Thyroid gland (tissue), 4 donors: ENCODE data around the gene ACMSD. TPM values are rescaled to one million over a fixed set of nuclear protein-coding genes. Genes with fewer than 3 reads are reported as not detected.

Experiments used
- DNase-seq, 2 donors: peaks; one replicate each; pipeline ENCODE4 v3.0.0-alpha.2; 2019
- H3K27ac ChIP-seq, 3 donors: fragments of 200-600 bp; sonication (generic); 1 replicate in 2 of 3; 2 replicates in 1 of 3; pipeline ENCODE4 v1.5.1; 2016 to 2019; ENCODE audit warnings: mild to moderate bottlenecking in 1 of 3, moderate library complexity in 1 of 3
- H3K27me3 ChIP-seq: fragments of 200-600 bp; sonication (generic); one replicate; pipeline ENCODE4 v1.5.1; 2019
- H3K36me3 ChIP-seq, 2 donors: fragments of 200-600 bp; sonication (generic); one replicate each; pipeline ENCODE4 v1.5.1; 2016 to 2019
- H3K4me1 ChIP-seq, 2 donors: fragments of 200-600 bp; sonication (generic); one replicate each; pipeline ENCODE4 v1.5.1; 2017 to 2019
- H3K4me3 ChIP-seq, 3 donors: fragments of 200-600 bp; sonication (generic); replicated peaks in 1 of 3; 1 replicate in 2 of 3; 2 replicates in 1 of 3; pipeline ENCODE4 v1.5.1; 2016; ENCODE audit warnings: mild to moderate bottlenecking in 1 of 3
- H3K9me3 ChIP-seq: fragments of 200-600 bp; sonication (generic); one replicate; pipeline ENCODE4 v1.5.1; 2017
- POLR2A ChIP-seq, 2 donors: fragments of 450-650 bp; IDR thresholded peaks; one replicate each; pipeline ENCODE4 v1.6.1; 2017; ENCODE audit warnings: antibody characterized with exemption in 2 of 2, mild to moderate bottlenecking in 2 of 2, moderate library complexity in 1 of 2
- WGBS, 2 donors: methylation state at CpG; one replicate each; pipeline ENCODE4 v1.1.5; 2017; 5-methylcytosine and 5-hydroxymethylcytosine counted together
- intact Hi-C: fragments of 100-400 bp; cut with DNase I; formaldehyde crosslinking; loops from one replicate; pipeline ENCODE4 v1.15.1; 2023
- microRNA-seq: library from miRNA; unstranded; fragments of <30 nt; microRNA quantifications from one replicate; pipeline ENCODE4, GENCODE V29; 2016
- small RNA-seq: library from RNA; depleted of rRNA; stranded (forward); fragments of <200 nt; gene quantifications from one replicate; pipeline ENCODE3, GENCODE V24; 2016
- total RNA-seq, 4 donors: library from RNA; depleted of rRNA; stranded (reverse); fragments of >200 nt; gene quantifications; one replicate each; pipeline ENCODE4 v1.2.3, GENCODE V29; 2016

The ACMSD gene
- total RNA-seq, 4 donors from 2014 or later = 1.4 TPM; not detected in 3

- Histone ChIP-seq H3K9me3 (no peaks in the 10 kb centered on the region), H3K4me3 (no peak overlapping the region), H3K4me1 (no peaks in the 10 kb centered on the region), H3K27me3 (no peaks in the 10 kb centered on the region), H3K27ac (no peak overlapping the region), H3K36me3 (peaks cover 26 to 36% of the 10 kb centered on the region in 2 donors)
- TF ChIP-seq POLR2A (IDR thresholded peaks at IDR 0.05) = no peak
- no peak for DNase-seq
- 95 to 97% methylated on average over 2 of the region's 2 CpGs for WGBS, 2 donors
- intact Hi-C loops = no loop called here
These were observed 112.5 kb downstream of the ACMSD start for GRCh38 chr2:134950886-134951285.

Small RNA genes lying within 50 kb of the gene (microRNA-seq; reads per million reads assigned to microRNA genes)
- gene MIR5590 = not detected

Small RNA genes lying within 50 kb of the gene (small RNA-seq; reads per million reads assigned to genes)
- not detected for gene AC110620.1
- not detected for gene MIR5590

Other genes with a start within 250 kb of the ACMSD start
- gene TMEM163, start 119.6 kb upstream of the ACMSD start, total RNA-seq = 1 to 10 TPM in 2 of 4 donors, under 1 TPM in 2; 0.27 to 4.7 (median 1.1) TPM
- gene CCNT2, start 80.2 kb downstream of the ACMSD start, total RNA-seq = 10 to 100 TPM; 40.1 to 81.8 (median 45.1) TPM
- under 1 TPM in 1 of 4 donors, not detected in 3; 0.15 TPM for gene MAP3K19, start 208.8 kb downstream of the ACMSD start, total RNA-seq
- gene RAB3GAP1, start 213.7 kb downstream of the ACMSD start, total RNA-seq = 10 to 100 TPM; 53.0 to 74.5 (median 54.3) TPM